Astrocyte (in vitro differentiated cells and primary cell): ENCODE results near the gene OR51V1. TPM values are rescaled to one million over a fixed set of nuclear protein-coding genes. Genes with fewer than 3 reads are reported as not detected.

Source experiments
- DNase-seq: peaks from one replicate; pipeline ENCODE4 v3.0.0-alpha.2; 2010; ENCODE audit warnings: low read depth
- FAIRE-seq: peaks from 2 replicates; lab custom pipeline; 2011; peaks lifted over from hg19 to GRCh38; lab: Jason Lieb, UNC
- H2AFZ ChIP-seq: 2 replicates; pipeline ENCODE4 v1.6.0; 2012; ENCODE audit warnings: low read depth, low read length, inconsistent platforms
- H3K27ac ChIP-seq: 2 replicates; pipeline ENCODE4 v1.5.1; 2011; ENCODE audit warnings: low read depth, low read length, inconsistent platforms
- H3K27me3 ChIP-seq: 2 replicates; pipeline ENCODE4 v1.6.0; 2011; ENCODE audit warnings: low read length, inconsistent platforms; ENCODE audit not compliant: insufficient read depth
- H3K36me3 ChIP-seq: 2 replicates; pipeline ENCODE4 v1.5.1; 2011; ENCODE audit warnings: low read length, inconsistent platforms; ENCODE audit not compliant: insufficient read depth
- H3K4me1 ChIP-seq: 2 replicates; pipeline ENCODE4 v1.5.1; 2011; ENCODE audit warnings: low read length, inconsistent platforms; ENCODE audit not compliant: insufficient read depth
- H3K4me2 ChIP-seq: 2 replicates; pipeline ENCODE4 v1.6.0; 2012; ENCODE audit warnings: low read length, inconsistent platforms
- H3K4me3 ChIP-seq: 2 replicates; pipeline ENCODE4 v1.5.1; 2011; ENCODE audit warnings: low read depth, mild to moderate bottlenecking, low read length, inconsistent platforms; ENCODE audit not compliant: insufficient read depth
- H3K79me2 ChIP-seq: 2 replicates; pipeline ENCODE4 v1.6.0; 2012; ENCODE audit warnings: mild to moderate bottlenecking, low read length, inconsistent platforms; ENCODE audit not compliant: insufficient read depth
- H3K9ac ChIP-seq: 2 replicates; pipeline ENCODE4 v1.6.0; 2012; ENCODE audit warnings: mild to moderate bottlenecking, low read length, inconsistent platforms
- H3K9me3 ChIP-seq: 2 replicates; pipeline ENCODE4 v1.5.1; 2012; ENCODE audit warnings: low read depth, mild to moderate bottlenecking, low read length, inconsistent platforms; ENCODE audit not compliant: insufficient read depth
- H4K20me1 ChIP-seq: 2 replicates; pipeline ENCODE4 v1.6.0; 2012; ENCODE audit warnings: low read length, inconsistent platforms; ENCODE audit not compliant: insufficient read depth
- H3K27ac Mint-ChIP-seq: one replicate; pipeline ENCODE4 v1.8.0; 2021; ENCODE audit warnings: mild to moderate bottlenecking, mixed read lengths; ENCODE audit not compliant: unreplicated experiment
- H3K27me3 Mint-ChIP-seq: one replicate; pipeline ENCODE4 v1.8.0; 2021; ENCODE audit warnings: low read depth, mixed read lengths; ENCODE audit not compliant: unreplicated experiment
- H3K36me3 Mint-ChIP-seq: one replicate; pipeline ENCODE4 v1.8.0; 2021; ENCODE audit warnings: low read depth, mixed read lengths; ENCODE audit not compliant: unreplicated experiment
- H3K4me1 Mint-ChIP-seq: one replicate; pipeline ENCODE4 v1.8.0; 2021; ENCODE audit warnings: low read depth, mixed read lengths; ENCODE audit not compliant: unreplicated experiment
- H3K4me3 Mint-ChIP-seq: one replicate; pipeline ENCODE4 v1.8.0; 2021; ENCODE audit warnings: mild to moderate bottlenecking, moderate library complexity, mixed read lengths; ENCODE audit not compliant: unreplicated experiment
- H3K9me3 Mint-ChIP-seq: one replicate; pipeline ENCODE4 v1.8.0; 2021; ENCODE audit warnings: mild to moderate bottlenecking, mixed read lengths; ENCODE audit not compliant: unreplicated experiment
- EZH2 ChIP-seq: IDR thresholded peaks from 2 replicates; pipeline ENCODE4 v1.6.1; 2012; ENCODE audit warnings: mild to moderate bottlenecking, low read length, inconsistent platforms; ENCODE audit not compliant: insufficient read depth
- total RNA-seq: library from RNA; stranded (reverse); gene quantifications from 2 replicates; pipeline ENCODE4 v1.2.1, GENCODE V29; 2021
- TF ChIP-seq, protein P1 (sequence below): IDR thresholded peaks from 2 replicates; pipeline ENCODE4 v1.5.1; 2011; ENCODE audit warnings: low read depth, mild to moderate bottlenecking, inconsistent platforms, low read length, moderate library complexity; ENCODE audit not compliant: insufficient read depth

Gene OR51V1
- total RNA-seq, 1 donor from 2014 or later: not detected

DNA sequence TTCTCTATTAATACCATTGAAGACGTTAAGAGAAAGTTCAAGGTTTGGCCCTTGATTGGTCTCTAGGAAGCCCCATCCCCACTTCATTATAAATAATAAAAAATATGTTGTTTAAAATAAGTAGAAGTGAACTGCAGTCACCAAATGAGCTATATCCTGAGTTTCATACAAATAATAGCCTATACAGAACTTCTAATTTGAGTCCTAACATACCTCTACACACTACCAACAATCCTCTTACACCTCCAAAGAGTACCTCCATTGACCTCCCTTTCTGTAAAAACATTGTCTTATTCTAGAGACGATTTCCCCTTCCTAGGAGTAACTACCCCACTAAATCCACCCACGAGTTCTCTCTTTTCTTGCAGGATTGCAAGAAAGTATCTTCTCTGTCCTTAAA, 41.0 kb upstream of the OR51V1 start:
- DNase-seq (no peak), FAIRE-seq (no peak)
- no peak overlapping the region for H3K27ac Mint-ChIP-seq
- no peak overlapping the region for H3K4me3 Mint-ChIP-seq
- H3K36me3 Mint-ChIP-seq: no peaks in the 10 kb centered on the region
- Histone ChIP-seq H2AFZ (no peak overlapping the region), H3K9me3 (no peaks in the 10 kb centered on the region), H3K36me3 (no peaks in the 10 kb centered on the region), H3K4me2 (no peak overlapping the region), H3K4me3 (no peak overlapping the region), H3K79me2 (no peaks in the 10 kb centered on the region), H3K9ac (no peak overlapping the region), H3K27ac (no peak overlapping the region), H3K27me3 (no peaks in the 10 kb centered on the region), H3K4me1 (no peaks in the 10 kb centered on the region), H4K20me1 (no peaks in the 10 kb centered on the region)
- TF ChIP-seq, protein P1, sequence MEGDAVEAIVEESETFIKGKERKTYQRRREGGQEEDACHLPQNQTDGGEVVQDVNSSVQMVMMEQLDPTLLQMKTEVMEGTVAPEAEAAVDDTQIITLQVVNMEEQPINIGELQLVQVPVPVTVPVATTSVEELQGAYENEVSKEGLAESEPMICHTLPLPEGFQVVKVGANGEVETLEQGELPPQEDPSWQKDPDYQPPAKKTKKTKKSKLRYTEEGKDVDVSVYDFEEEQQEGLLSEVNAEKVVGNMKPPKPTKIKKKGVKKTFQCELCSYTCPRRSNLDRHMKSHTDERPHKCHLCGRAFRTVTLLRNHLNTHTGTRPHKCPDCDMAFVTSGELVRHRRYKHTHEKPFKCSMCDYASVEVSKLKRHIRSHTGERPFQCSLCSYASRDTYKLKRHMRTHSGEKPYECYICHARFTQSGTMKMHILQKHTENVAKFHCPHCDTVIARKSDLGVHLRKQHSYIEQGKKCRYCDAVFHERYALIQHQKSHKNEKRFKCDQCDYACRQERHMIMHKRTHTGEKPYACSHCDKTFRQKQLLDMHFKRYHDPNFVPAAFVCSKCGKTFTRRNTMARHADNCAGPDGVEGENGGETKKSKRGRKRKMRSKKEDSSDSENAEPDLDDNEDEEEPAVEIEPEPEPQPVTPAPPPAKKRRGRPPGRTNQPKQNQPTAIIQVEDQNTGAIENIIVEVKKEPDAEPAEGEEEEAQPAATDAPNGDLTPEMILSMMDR: no peak
- no peak for TF ChIP-seq EZH2
- H3K4me1 Mint-ChIP-seq: no peaks in the 10 kb centered on the region
- no peaks in the 10 kb centered on the region for H3K9me3 Mint-ChIP-seq
- no peaks in the 10 kb centered on the region for H3K27me3 Mint-ChIP-seq

DNA sequence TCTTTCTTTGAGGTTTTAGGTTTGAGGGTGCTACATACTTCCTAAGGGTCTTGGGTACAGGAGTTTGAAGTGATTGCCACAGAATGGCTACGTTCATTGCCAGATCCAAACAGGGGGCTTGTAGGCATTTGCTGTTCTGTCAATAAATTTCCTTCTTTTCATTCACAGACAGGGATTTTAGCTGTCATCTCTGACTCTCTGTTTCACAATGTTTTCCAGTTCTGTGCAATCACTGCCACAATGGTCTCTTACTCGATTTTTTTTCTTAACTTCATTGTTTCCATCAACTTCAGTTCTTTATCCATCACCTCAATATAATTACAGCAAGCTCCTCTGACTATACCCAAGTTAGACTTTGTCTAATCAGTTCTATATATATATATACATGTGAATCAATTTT, 40.0 kb upstream of the OR51V1 start:
- no peak overlapping the region for H3K27ac Mint-ChIP-seq
- Histone ChIP-seq H3K4me2 (no peak overlapping the region), H4K20me1 (no peaks in the 10 kb centered on the region), H3K79me2 (no peaks in the 10 kb centered on the region), H3K27ac (no peak overlapping the region), H3K4me1 (no peaks in the 10 kb centered on the region), H2AFZ (no peak overlapping the region), H3K36me3 (no peaks in the 10 kb centered on the region), H3K9ac (no peak overlapping the region), H3K9me3 (no peaks in the 10 kb centered on the region), H3K27me3 (no peaks in the 10 kb centered on the region), H3K4me3 (no peak overlapping the region)
- no peak for TF ChIP-seq EZH2
- TF ChIP-seq, protein P1: no peak
- no peak for FAIRE-seq
- no peak overlapping the region for H3K4me3 Mint-ChIP-seq
- no peaks in the 10 kb centered on the region for H3K27me3 Mint-ChIP-seq
- no peaks in the 10 kb centered on the region for H3K4me1 Mint-ChIP-seq
- H3K9me3 Mint-ChIP-seq: no peaks in the 10 kb centered on the region
- DNase-seq: no peak
- no peaks in the 10 kb centered on the region for H3K36me3 Mint-ChIP-seq

DNA sequence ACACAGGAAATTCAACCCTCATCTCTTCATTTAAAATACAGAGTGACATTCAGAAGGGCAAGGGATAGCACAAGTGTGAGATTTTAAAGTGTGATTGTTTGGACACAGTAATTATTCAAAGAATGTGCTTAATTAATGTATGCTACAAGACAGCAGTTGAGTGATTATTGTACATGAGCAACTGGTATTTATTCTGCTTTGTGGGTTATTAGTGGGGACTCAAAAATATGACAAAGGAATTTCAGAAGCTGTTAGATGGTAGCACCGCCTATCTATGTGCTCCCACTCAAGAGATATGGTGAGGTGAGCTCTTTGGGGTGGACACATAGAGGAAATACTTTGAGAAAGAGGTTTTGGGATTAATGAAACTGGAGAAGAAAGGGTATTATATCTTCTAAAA, 39.6 kb upstream of the OR51V1 start:
- Histone ChIP-seq H3K27ac (no peak overlapping the region), H3K79me2 (no peaks in the 10 kb centered on the region), H3K4me1 (no peaks in the 10 kb centered on the region), H4K20me1 (no peaks in the 10 kb centered on the region), H3K4me3 (no peak overlapping the region), H2AFZ (no peak overlapping the region), H3K36me3 (no peaks in the 10 kb centered on the region), H3K27me3 (no peaks in the 10 kb centered on the region), H3K9ac (no peak overlapping the region), H3K4me2 (no peak overlapping the region), H3K9me3 (no peaks in the 10 kb centered on the region)
- no peaks in the 10 kb centered on the region for H3K4me1 Mint-ChIP-seq
- peaks cover 1% of the 10 kb centered on the region for H3K27me3 Mint-ChIP-seq
- no peak overlapping the region for H3K4me3 Mint-ChIP-seq
- no peak for DNase-seq
- H3K36me3 Mint-ChIP-seq: no peaks in the 10 kb centered on the region
- H3K27ac Mint-ChIP-seq: no peak overlapping the region
- no peak for FAIRE-seq
- no peaks in the 10 kb centered on the region for H3K9me3 Mint-ChIP-seq
- no peak for TF ChIP-seq EZH2
- TF ChIP-seq, protein P1: no peak
